Panc1 (cell line): ENCODE results near the gene ATXN7.
A peak's percentile ranks its signal among the peaks of the same experiment; 100 is the strongest.

Experiments
- SIN3A ChIP-seq: IDR thresholded peaks from 2 replicates; pipeline ENCODE4 v1.6.1; 2012; ENCODE audit warnings: low read depth, mild to moderate bottlenecking, low read length, moderate library complexity, borderline replicate concordance; ENCODE audit not compliant: insufficient read depth
- TF ChIP-seq, protein P1 (sequence below): fragments of 450-650 bp; IDR thresholded peaks from 2 replicates; pipeline ENCODE4 v1.5.1; 2017; ENCODE audit warnings: mild to moderate bottlenecking

DNA sequence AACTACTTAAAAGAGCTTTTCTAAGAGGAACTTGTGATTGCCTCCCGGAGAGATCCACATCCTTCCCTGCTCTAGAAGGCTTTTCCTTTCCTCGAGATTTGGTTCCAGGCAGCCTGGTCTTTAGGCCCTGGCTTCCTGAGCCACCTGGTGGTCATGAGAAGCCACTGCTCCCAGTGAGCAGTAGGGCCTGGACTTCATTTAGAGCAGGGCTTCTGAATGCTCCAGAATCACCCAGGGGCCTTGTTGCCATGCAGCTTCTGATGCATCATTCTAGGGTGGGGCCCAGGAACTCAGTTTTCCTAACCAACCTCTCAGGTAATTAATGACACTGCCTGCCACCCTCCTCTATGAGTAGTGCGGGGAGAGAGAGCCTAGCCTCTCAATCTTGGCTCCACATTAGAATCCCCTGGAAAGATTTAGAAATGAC, 130.0 kb downstream of the ATXN7 start:
- TF ChIP-seq SIN3A, result no peak
- TF ChIP-seq, protein P1, sequence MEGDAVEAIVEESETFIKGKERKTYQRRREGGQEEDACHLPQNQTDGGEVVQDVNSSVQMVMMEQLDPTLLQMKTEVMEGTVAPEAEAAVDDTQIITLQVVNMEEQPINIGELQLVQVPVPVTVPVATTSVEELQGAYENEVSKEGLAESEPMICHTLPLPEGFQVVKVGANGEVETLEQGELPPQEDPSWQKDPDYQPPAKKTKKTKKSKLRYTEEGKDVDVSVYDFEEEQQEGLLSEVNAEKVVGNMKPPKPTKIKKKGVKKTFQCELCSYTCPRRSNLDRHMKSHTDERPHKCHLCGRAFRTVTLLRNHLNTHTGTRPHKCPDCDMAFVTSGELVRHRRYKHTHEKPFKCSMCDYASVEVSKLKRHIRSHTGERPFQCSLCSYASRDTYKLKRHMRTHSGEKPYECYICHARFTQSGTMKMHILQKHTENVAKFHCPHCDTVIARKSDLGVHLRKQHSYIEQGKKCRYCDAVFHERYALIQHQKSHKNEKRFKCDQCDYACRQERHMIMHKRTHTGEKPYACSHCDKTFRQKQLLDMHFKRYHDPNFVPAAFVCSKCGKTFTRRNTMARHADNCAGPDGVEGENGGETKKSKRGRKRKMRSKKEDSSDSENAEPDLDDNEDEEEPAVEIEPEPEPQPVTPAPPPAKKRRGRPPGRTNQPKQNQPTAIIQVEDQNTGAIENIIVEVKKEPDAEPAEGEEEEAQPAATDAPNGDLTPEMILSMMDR, result peak; percentile 85
